Gastroesophageal sphincter (tissue), 4 donors: ENCODE data around the gene CTTNBP2. TPM values are rescaled to one million over a fixed set of nuclear protein-coding genes. Genes with fewer than 3 reads are reported as not detected.

Experiments
- ATAC-seq: fragments of 150-250 bp; one replicate; pipeline ENCODE4 v1.9.1; 2016; ENCODE audit warnings: mild to moderate bottlenecking, moderate library complexity
- H3K27ac ChIP-seq, 4 donors: fragments of 200-600 bp; sonication (generic) in 3 of 4; 1 replicate in 3 of 4; 2 replicates in 1 of 4; pipeline ENCODE4 v1.5.1; 2016 to 2019
- H3K27me3 ChIP-seq: fragments of 200-600 bp; sonication (generic); one replicate; pipeline ENCODE4 v1.5.1; 2019
- H3K36me3 ChIP-seq, 2 donors: fragments of 200-600 bp; sonication (generic); one replicate each; pipeline ENCODE4 v1.5.1; 2019; ENCODE audit warnings: control low read depth in 1 of 2
- H3K4me1 ChIP-seq, 3 donors: fragments of 200-600 bp; sonication (generic); 1 replicate in 2 of 3; 2 replicates in 1 of 3; pipeline ENCODE4 v1.5.1; 2016 to 2019; ENCODE audit warnings: control low read depth in 2 of 3
- H3K4me3 ChIP-seq, 2 donors: fragments of 200-600 bp; sonication (generic); one replicate each; pipeline ENCODE4 v1.5.1; 2019; ENCODE audit warnings: mild to moderate bottlenecking in 1 of 2, moderate library complexity in 1 of 2
- H3K9me3 ChIP-seq, 3 donors: fragments of 200-600 bp; sonication (generic); one replicate each; pipeline ENCODE4 v1.5.1; 2017 to 2019; ENCODE audit warnings: control low read depth in 2 of 3
- CTCF ChIP-seq, 4 experiments: fragments of 200-600 bp in 2 of 4; fragments of 450-650 bp in 2 of 4; sonication (generic) in 1 of 4; IDR thresholded peaks; one replicate each; pipeline ENCODE4 v1.5.1; 2017 to 2019; ENCODE audit warnings: antibody characterized with exemption in 4 of 4, mild to moderate bottlenecking in 2 of 4, moderate library complexity in 2 of 4
- EP300 ChIP-seq: sonication (generic); formaldehyde crosslinking; IDR thresholded peaks from one replicate; pipeline ENCODE4 v1.6.1; 2017; ENCODE audit warnings: antibody characterized with exemption, mild to moderate bottlenecking
- POLR2A ChIP-seq, 2 donors: fragments of 450-650 bp; IDR thresholded peaks; one replicate each; pipeline ENCODE4 v1.6.1; 2017; ENCODE audit warnings: antibody characterized with exemption in 2 of 2, mild to moderate bottlenecking in 2 of 2, moderate library complexity in 1 of 2
- POLR2AphosphoS5 ChIP-seq: sonication (generic); formaldehyde crosslinking; IDR thresholded peaks from one replicate; pipeline ENCODE4 v1.6.1; 2017; ENCODE audit warnings: antibody characterized with exemption
- WGBS, 2 donors: methylation state at CpG; one replicate each; pipeline ENCODE4 v1.1.5; 2018; ENCODE audit warnings: low coverage in 1 of 2; 5-methylcytosine and 5-hydroxymethylcytosine counted together
- total RNA-seq, 4 donors: library from RNA; depleted of rRNA; stranded (reverse); fragments of >200 nt; gene quantifications; one replicate each; pipeline ENCODE4 v1.1.0, GENCODE V29; 2016

Gene CTTNBP2
- total RNA-seq, 4 donors from 2014 or later, result 6.1 to 17.4 (median 13.8) TPM

DNA sequence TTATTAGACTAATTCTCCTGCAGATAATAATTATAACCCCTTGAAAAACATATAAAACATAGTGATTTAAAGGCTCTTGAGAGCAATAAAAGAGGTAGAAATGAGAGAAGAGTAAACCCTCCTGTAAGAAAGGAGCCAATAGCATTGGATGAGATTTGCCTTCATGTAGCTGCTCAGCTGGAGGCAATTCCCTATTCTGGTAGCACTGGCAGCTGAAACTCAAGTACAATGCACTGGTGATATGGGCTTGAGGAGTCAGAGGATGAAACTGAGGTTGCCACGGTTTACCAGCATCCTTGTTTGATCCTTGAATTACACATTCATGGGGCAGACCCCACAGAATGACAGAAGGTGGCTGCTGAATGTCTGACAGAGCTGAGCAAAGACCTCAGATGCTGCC lies 76.4 kb downstream of the CTTNBP2 start:
- H3K4me1 ChIP-seq, result no peaks in the 10 kb centered on the region
- WGBS, 2 donors, result 78 to 83% methylated on average over 1 of the region's 1 CpG

GRCh38 chr7:117793976-117794375 lies 79.3 kb downstream of the CTTNBP2 start:
- no peaks in the 10 kb centered on the region for H3K9me3 ChIP-seq
- TF ChIP-seq POLR2A (IDR thresholded peaks at IDR 0.05) (no peak), EP300 (no peak), POLR2AphosphoS5 (no peak), CTCF (IDR thresholded peaks at IDR 0.05) (no peak)
- H3K27ac ChIP-seq, result no peak overlapping the region
- 100% methylated on average over 1 of the region's 2 CpGs; no CpG with 5 or more reads in 1 of the 2 donors for WGBS, 2 donors
- peaks cover 0 to 18% of the 10 kb centered on the region in 2 donors for H3K36me3 ChIP-seq
- H3K4me3 ChIP-seq, result no peak overlapping the region
- no peaks in the 10 kb centered on the region for H3K27me3 ChIP-seq
- no peak for ATAC-seq
- H3K4me1 ChIP-seq, result no peaks in the 10 kb centered on the region

More for the DNA sequence above, 76.4 kb downstream of the CTTNBP2 start:
- no peak for ATAC-seq
- H3K36me3 ChIP-seq, result peaks cover 0 to 7% of the 10 kb centered on the region in 2 donors
- H3K4me3 ChIP-seq, result no peak overlapping the region
- H3K27ac ChIP-seq, result no peak overlapping the region
- H3K27me3 ChIP-seq, result no peaks in the 10 kb centered on the region
- TF ChIP-seq POLR2A (IDR thresholded peaks at IDR 0.05), result no peak
- TF ChIP-seq CTCF (IDR thresholded peaks at IDR 0.05), result no peak
- TF ChIP-seq POLR2AphosphoS5, result no peak
- H3K9me3 ChIP-seq, result no peaks in the 10 kb centered on the region

- no peak for ATAC-seq
- H3K4me1 ChIP-seq, result no peaks in the 10 kb centered on the region
- WGBS, 2 donors, result 80 to 83% methylated on average over 1 to 2 of the region's 3 CpGs
- no peak for TF ChIP-seq POLR2AphosphoS5
- no peak for TF ChIP-seq POLR2A (IDR thresholded peaks at IDR 0.05)
- no peak for TF ChIP-seq CTCF (IDR thresholded peaks at IDR 0.05)
- TF ChIP-seq EP300, result no peak
- peaks cover 0 to 18% of the 10 kb centered on the region in 2 donors for H3K36me3 ChIP-seq
- no peak overlapping the region for H3K4me3 ChIP-seq
- H3K27me3 ChIP-seq, result no peaks in the 10 kb centered on the region
- no peaks in the 10 kb centered on the region for H3K9me3 ChIP-seq
- no peak overlapping the region for H3K27ac ChIP-seq
Measured at GRCh38 chr7:117793521-117793920, 79.7 kb downstream of the CTTNBP2 start.

- H3K4me3 ChIP-seq, result no peak overlapping the region
Measured at GRCh38 chr7:117791877-117792780, 81.1 kb downstream of the CTTNBP2 start.

More at GRCh38 chr7:117791877-117792780, 81.1 kb downstream of the CTTNBP2 start:
- Histone ChIP-seq H3K27me3 (no peaks in the 10 kb centered on the region), H3K27ac (peak overlapping the region in 2 of 4 donors; percentile 3 to 6), H3K36me3 (peaks cover 0 to 18% of the 10 kb centered on the region in 2 donors), H3K4me1 (no peaks in the 10 kb centered on the region), H3K9me3 (no peaks in the 10 kb centered on the region)
- peak; percentile 62 for ATAC-seq
- no peak for TF ChIP-seq EP300
- no peak for TF ChIP-seq POLR2A (IDR thresholded peaks at IDR 0.05)
- no peak for TF ChIP-seq CTCF (IDR thresholded peaks at IDR 0.05)
- TF ChIP-seq POLR2AphosphoS5, result no peak
- 83 to 85% methylated on average over 11 to 14 of the region's 18 CpGs for WGBS, 2 donors
